CD4-positive, CD25-positive, alpha-beta regulatory T cell (primary cell): Measurements from ENCODE around the gene FAM174A. TPM values are rescaled to one million over a fixed set of nuclear protein-coding genes. Genes with fewer than 3 reads are reported as not detected.

Experiments
- ATAC-seq, 2 donors: fragments of 150-1000 bp; cut with Tn5 transposase; one replicate each; pipeline ENCODE4 v1.10.0; 2021; ENCODE audit warnings: low read depth in 2 of 2, moderate number of reproducible peaks in 2 of 2, moderate library complexity in 1 of 2
- DNase-seq, 3 donors: peaks; one replicate each; pipeline versions ENCODE4 v3.0.0 to v3.0.0-alpha.2; 2012 to 2022; ENCODE audit warnings: mixed read lengths in 1 of 3
- H3K27ac ChIP-seq: one replicate; pipeline ENCODE4 v1.7.0; 2013; ENCODE audit warnings: mild to moderate bottlenecking, low read length; ENCODE audit not compliant: insufficient read depth, poor library complexity, severe bottlenecking
- H3K27me3 ChIP-seq: one replicate; pipeline ENCODE4 v1.7.0; 2013; ENCODE audit warnings: low read length; ENCODE audit not compliant: control insufficient read depth, insufficient read depth
- H3K36me3 ChIP-seq: one replicate; pipeline ENCODE4 v1.7.0; 2013; ENCODE audit warnings: mild to moderate bottlenecking, low read length, moderate library complexity; ENCODE audit not compliant: control insufficient read depth, insufficient read depth
- H3K4me1 ChIP-seq: 2 replicates; pipeline ENCODE4 v1.7.0; 2013; ENCODE audit warnings: mild to moderate bottlenecking, low read length; ENCODE audit not compliant: insufficient read depth, control insufficient read depth, poor library complexity, severe bottlenecking
- H3K4me3 ChIP-seq: one replicate; pipeline ENCODE4 v1.7.0; 2013; ENCODE audit warnings: low read depth, mild to moderate bottlenecking, low read length, moderate library complexity
- H3K9me3 ChIP-seq, 2 experiments: 1 replicate in 1 of 2; 2 replicates in 1 of 2; pipeline ENCODE4 v1.7.0; 2013; ENCODE audit warnings: low read length in 2 of 2, mild to moderate bottlenecking in 1 of 2, moderate library complexity in 1 of 2; ENCODE audit not compliant: control insufficient read depth in 2 of 2
- H3K27ac Mint-ChIP-seq, 3 donors: one replicate each; pipeline ENCODE4 v1.8.0; 2020 to 2022; ENCODE audit warnings: mild to moderate bottlenecking in 3 of 3, mixed read lengths in 3 of 3, moderate library complexity in 2 of 3
- H3K27me3 Mint-ChIP-seq: one replicate; pipeline ENCODE4 v1.8.0; 2022; ENCODE audit warnings: mild to moderate bottlenecking, mixed read lengths
- H3K36me3 Mint-ChIP-seq: one replicate; pipeline ENCODE4 v1.8.0; 2020; ENCODE audit warnings: mixed read lengths
- H3K4me1 Mint-ChIP-seq, 4 donors: one replicate each; pipeline ENCODE4 v1.8.0; 2020 to 2022; ENCODE audit warnings: mixed read lengths in 4 of 4, mild to moderate bottlenecking in 1 of 4
- H3K4me3 Mint-ChIP-seq, 4 donors: one replicate each; pipeline ENCODE4 v1.8.0; 2020 to 2022; ENCODE audit warnings: mild to moderate bottlenecking in 4 of 4, mixed read lengths in 4 of 4, moderate library complexity in 3 of 4
- H3K9me3 Mint-ChIP-seq, 7 donors: one replicate each; pipeline ENCODE4 v1.8.0; 2020 to 2022; ENCODE audit warnings: mixed read lengths in 7 of 7, mild to moderate bottlenecking in 3 of 7, moderate library complexity in 2 of 7
- polyA plus RNA-seq, 4 donors: library from polyadenylated mRNA; unstranded; fragments of 300-500 nt; fragmentation: Illumina TruSeq; gene quantifications; one replicate each; pipeline ENCODE4 v1.2.3, GENCODE V29; 2021
- total RNA-seq: library from RNA; stranded (reverse); gene quantifications from one replicate; pipeline ENCODE4 v1.2.3, GENCODE V29; 2022

Gene FAM174A
- total and polyA plus RNA-seq, 5 donors from 2014 or later, result 6.3 to 11.2 (median 8.3) TPM

GRCh38 chr5:100551183-100551582, 16.0 kb downstream of the FAM174A start:
- Mint-ChIP-seq H3K27me3 (no peaks in the 10 kb centered on the region), H3K9me3 (no peaks in the 10 kb centered on the region), H3K27ac (no peak overlapping the region), H3K4me1 (peaks cover 8 to 30% (median 24%) of the 10 kb centered on the region in 4 donors), H3K4me3 (no peak overlapping the region), H3K36me3 (peaks cover 4% of the 10 kb centered on the region)
- Histone ChIP-seq H3K4me3 (no peak overlapping the region), H3K4me1 (peaks cover 5% of the 10 kb centered on the region), H3K27me3 (no peaks in the 10 kb centered on the region), H3K36me3 (no peaks in the 10 kb centered on the region), H3K9me3 (no peaks in the 10 kb centered on the region), H3K27ac (no peak overlapping the region)
- ATAC-seq, result no peak
- DNase-seq, result no peak

GRCh38 chr5:100553209-100553608, 18.0 kb downstream of the FAM174A start:
- Mint-ChIP-seq H3K4me3 (no peak overlapping the region), H3K36me3 (peaks cover 8% of the 10 kb centered on the region), H3K27me3 (no peaks in the 10 kb centered on the region), H3K9me3 (no peaks in the 10 kb centered on the region), H3K4me1 (peaks cover 8 to 31% (median 25%) of the 10 kb centered on the region in 4 donors), H3K27ac (no peak overlapping the region)
- no peaks in the 10 kb centered on the region for H3K36me3 ChIP-seq
- H3K27ac ChIP-seq, result no peak overlapping the region
- H3K4me1 ChIP-seq, result peaks cover 5% of the 10 kb centered on the region
- no peaks in the 10 kb centered on the region for H3K9me3 ChIP-seq
- ATAC-seq (no peak), DNase-seq (no peak)
- no peaks in the 10 kb centered on the region for H3K27me3 ChIP-seq
- H3K4me3 ChIP-seq, result no peak overlapping the region

GRCh38 chr5:100560860-100561259, 25.7 kb downstream of the FAM174A start:
- H3K4me3 Mint-ChIP-seq, result no peak overlapping the region
- peaks cover 0 to 14% (median 7%) of the 10 kb centered on the region in 4 donors for H3K4me1 Mint-ChIP-seq
- DNase-seq (no peak), ATAC-seq (no peak)
- H3K36me3 Mint-ChIP-seq, result peaks cover 26% of the 10 kb centered on the region
- Histone ChIP-seq H3K27ac (no peak overlapping the region), H3K36me3 (peaks cover 8% of the 10 kb centered on the region), H3K4me3 (no peak overlapping the region), H3K9me3 (no peaks in the 10 kb centered on the region), H3K4me1 (no peaks in the 10 kb centered on the region), H3K27me3 (no peaks in the 10 kb centered on the region)
- no peaks in the 10 kb centered on the region for H3K27me3 Mint-ChIP-seq
- H3K27ac Mint-ChIP-seq, result peak overlapping the region in 1 of 3 donors; percentile 6
- peaks cover 0 to 2% (median 0%) of the 10 kb centered on the region in 7 donors for H3K9me3 Mint-ChIP-seq

GRCh38 chr5:100562821-100563220, 27.6 kb downstream of the FAM174A start:
- H3K9me3 ChIP-seq, result no peaks in the 10 kb centered on the region
- H3K36me3 ChIP-seq, result peaks cover 8% of the 10 kb centered on the region
- ATAC-seq (no peak), DNase-seq (no peak)
- H3K27me3 ChIP-seq, result no peaks in the 10 kb centered on the region
- H3K4me1 ChIP-seq, result peaks cover 3% of the 10 kb centered on the region
- peaks cover 24% of the 10 kb centered on the region for H3K36me3 Mint-ChIP-seq
- no peak overlapping the region for H3K27ac ChIP-seq
- H3K4me3 Mint-ChIP-seq, result no peak overlapping the region
- peaks cover 0 to 2% (median 0%) of the 10 kb centered on the region in 7 donors for H3K9me3 Mint-ChIP-seq
- no peak overlapping the region for H3K4me3 ChIP-seq
- H3K27ac Mint-ChIP-seq, result peak overlapping the region in 1 of 3 donors; percentile 32
- no peaks in the 10 kb centered on the region for H3K27me3 Mint-ChIP-seq
- peaks cover 11 to 16% (median 13%) of the 10 kb centered on the region in 4 donors for H3K4me1 Mint-ChIP-seq

- Mint-ChIP-seq H3K4me3 (peak overlapping the region; percentile 76 to 90 (median 85)), H3K27me3 (no peaks in the 10 kb centered on the region), H3K4me1 (peaks cover 12 to 28% (median 21%) of the 10 kb centered on the region in 4 donors), H3K9me3 (peaks cover 0 to 2% (median 0%) of the 10 kb centered on the region in 7 donors), H3K27ac (peak overlapping the region; percentile 68 to 91 (median 70)), H3K36me3 (peaks cover 22% of the 10 kb centered on the region)
- H3K4me3 ChIP-seq, result peak overlapping the region; percentile 86
- H3K27me3 ChIP-seq, result no peaks in the 10 kb centered on the region
- peaks cover 10% of the 10 kb centered on the region for H3K36me3 ChIP-seq
- peak overlapping the region; percentile 25 for H3K27ac ChIP-seq
- peaks cover 3% of the 10 kb centered on the region for H3K4me1 ChIP-seq
- H3K9me3 ChIP-seq, result no peaks in the 10 kb centered on the region
- ATAC-seq, result no peak
- peak in 1 of 3 donors; percentile 7 for DNase-seq
Observed at GRCh38 chr5:100566382-100567141, 31.4 kb downstream of the FAM174A start.

- Mint-ChIP-seq H3K4me1 (peaks cover 0 to 8% (median 3%) of the 10 kb centered on the region in 4 donors), H3K27me3 (no peaks in the 10 kb centered on the region), H3K27ac (no peak overlapping the region), H3K4me3 (no peak overlapping the region), H3K9me3 (peaks cover 0 to 2% (median 0%) of the 10 kb centered on the region in 7 donors), H3K36me3 (peaks cover 9% of the 10 kb centered on the region)
- no peak overlapping the region for H3K4me3 ChIP-seq
- no peaks in the 10 kb centered on the region for H3K9me3 ChIP-seq
- no peaks in the 10 kb centered on the region for H3K4me1 ChIP-seq
- H3K27me3 ChIP-seq, result no peaks in the 10 kb centered on the region
- DNase-seq (no peak), ATAC-seq (no peak)
- H3K36me3 ChIP-seq, result no peaks in the 10 kb centered on the region
- no peak overlapping the region for H3K27ac ChIP-seq
Observed at GRCh38 chr5:100574716-100575115, 39.5 kb downstream of the FAM174A start.

- no peak overlapping the region for H3K4me3 Mint-ChIP-seq
- no peak for DNase-seq
- no peak overlapping the region for H3K27ac ChIP-seq
- no peaks in the 10 kb centered on the region for H3K4me1 ChIP-seq
- no peaks in the 10 kb centered on the region for H3K9me3 ChIP-seq
- H3K27me3 Mint-ChIP-seq, result no peaks in the 10 kb centered on the region
- no peak overlapping the region for H3K4me3 ChIP-seq
- ATAC-seq, result no peak
- peaks cover 0 to 8% (median 2%) of the 10 kb centered on the region in 4 donors for H3K4me1 Mint-ChIP-seq
- no peaks in the 10 kb centered on the region for H3K36me3 ChIP-seq
- peaks cover 13% of the 10 kb centered on the region for H3K36me3 Mint-ChIP-seq
- H3K27me3 ChIP-seq, result no peaks in the 10 kb centered on the region
- H3K27ac Mint-ChIP-seq, result peak overlapping the region in 1 of 3 donors; percentile 15
- peaks cover 0 to 2% (median 0%) of the 10 kb centered on the region in 7 donors for H3K9me3 Mint-ChIP-seq
Observed at GRCh38 chr5:100575815-100576214, 40.6 kb downstream of the FAM174A start.
